HepG2 (cell line): ENCODE measurements around the gene B9D2. TPM values are rescaled to one million over a fixed set of nuclear protein-coding genes. Genes with fewer than 3 reads are reported as not detected.

Source experiments
- ARHGAP35 ChIP-seq: sonication (generic); formaldehyde crosslinking; IDR thresholded peaks from 2 replicates; pipeline ENCODE4 v1.9.0; 2022; ENCODE audit warnings: mild to moderate bottlenecking, inconsistent platforms, moderate library complexity, missing genetic modification reagents, borderline replicate concordance
- ARID2 ChIP-seq: sonication (generic); formaldehyde crosslinking; IDR thresholded peaks from 2 replicates; pipeline ENCODE4 v1.8.1; 2022; ENCODE audit warnings: mild to moderate bottlenecking, missing genetic modification reagents, borderline replicate concordance
- BCL3 ChIP-seq: sonication (generic); formaldehyde crosslinking; IDR thresholded peaks from 2 replicates; pipeline ENCODE4 v1.5.1; 2020; ENCODE audit warnings: mild to moderate bottlenecking, missing genetic modification reagents, moderate library complexity
- CBX5 ChIP-seq: sonication (generic); formaldehyde crosslinking; IDR thresholded peaks from 2 replicates; pipeline ENCODE4 v1.4.0; 2020; ENCODE audit warnings: missing genetic modification reagents, borderline replicate concordance
- CCAR2 ChIP-seq: fragments of 200-400 bp; formaldehyde crosslinking; optimal IDR thresholded peaks from 2 replicates; pipeline ENCODE3; 2018; ENCODE audit warnings: low read depth, mild to moderate bottlenecking, low read length, moderate library complexity
- CENPT ChIP-seq: sonication (generic); formaldehyde crosslinking; IDR thresholded peaks from 2 replicates; pipeline ENCODE4 v1.8.0; 2022; ENCODE audit warnings: low read depth, mild to moderate bottlenecking, moderate library complexity, missing genetic modification reagents
- KAT2B ChIP-seq: fragments of 150-350 bp; IDR thresholded peaks from 2 replicates; pipeline ENCODE4 v1.6.1; 2014; ENCODE audit warnings: low read depth, low read length, borderline replicate concordance
- KDM4B ChIP-seq: sonication (generic); formaldehyde crosslinking; IDR thresholded peaks from 2 replicates; pipeline ENCODE4 v1.4.0; 2020; ENCODE audit warnings: missing genetic modification reagents
- MXD3 ChIP-seq: IDR thresholded peaks from 2 replicates; pipeline ENCODE4 v1.6.1; 2016; ENCODE audit warnings: mild to moderate bottlenecking, missing biosample characterization, missing genetic modification reagents
- MYPOP ChIP-seq: sonication (generic); formaldehyde crosslinking; IDR thresholded peaks from 2 replicates; pipeline ENCODE4 v1.8.1; 2023; ENCODE audit warnings: mild to moderate bottlenecking, moderate library complexity, missing genetic modification reagents
- NFE2L2 ChIP-seq: fragments of 150-350 bp; IDR thresholded peaks from 2 replicates; pipeline ENCODE4 v1.6.1; 2014; ENCODE audit warnings: low read length
- PHF5A ChIP-seq: IDR thresholded peaks from one replicate; pipeline ENCODE4 v1.6.1; 2018; ENCODE audit warnings: low read depth, missing genetic modification reagents; ENCODE audit not compliant: unreplicated experiment
- PHF8 ChIP-seq: sonication (generic); formaldehyde crosslinking; IDR thresholded peaks from 2 replicates; pipeline ENCODE4 v1.5.0; 2020; ENCODE audit warnings: missing genetic modification reagents
- POLR2A ChIP-seq, 2 experiments: IDR thresholded peaks; 2 replicates each; pipeline ENCODE4 v1.6.1; 2011; ENCODE audit warnings: low read depth in 2 of 2, low read length in 2 of 2, mild to moderate bottlenecking in 1 of 2, moderate library complexity in 1 of 2; ENCODE audit not compliant: insufficient read depth in 1 of 2
- RARA ChIP-seq: IDR thresholded peaks from 2 replicates; pipeline ENCODE4 v1.6.1; 2016; ENCODE audit warnings: missing genetic modification reagents, missing compliant biosample characterization
- ZIK1 ChIP-seq: sonication (generic); formaldehyde crosslinking; IDR thresholded peaks from 2 replicates; pipeline ENCODE4 v1.5.0; 2020; ENCODE audit warnings: mild to moderate bottlenecking, low read depth, missing genetic modification reagents, borderline replicate concordance
- ZKSCAN5 ChIP-seq: sonication (generic); formaldehyde crosslinking; IDR thresholded peaks from 2 replicates; pipeline ENCODE4 v1.5.1; 2020; ENCODE audit warnings: mild to moderate bottlenecking, missing genetic modification reagents
- ZKSCAN8 ChIP-seq: IDR thresholded peaks from 2 replicates; pipeline ENCODE4 v1.6.1; 2016; ENCODE audit warnings: borderline replicate concordance, missing genetic modification reagents, missing compliant biosample characterization
- ZNF329 ChIP-seq: sonication (generic); formaldehyde crosslinking; IDR thresholded peaks from 2 replicates; pipeline ENCODE4 v1.9.0; 2021; ENCODE audit warnings: low read depth, mild to moderate bottlenecking, missing genetic modification reagents
- ZNF337 ChIP-seq: sonication (generic); formaldehyde crosslinking; IDR thresholded peaks from 2 replicates; pipeline ENCODE4 v1.5.1; 2020; ENCODE audit warnings: missing genetic modification reagents, low read depth, mild to moderate bottlenecking, borderline replicate concordance
- ZNF367 ChIP-seq: sonication (generic); formaldehyde crosslinking; IDR thresholded peaks from 2 replicates; pipeline ENCODE4 v1.4.0; 2020; ENCODE audit warnings: missing genetic modification reagents, borderline replicate concordance
- ZNF777 ChIP-seq: sonication (generic); formaldehyde crosslinking; IDR thresholded peaks from 2 replicates; pipeline ENCODE4 v1.4.0; 2020; ENCODE audit warnings: missing genetic modification reagents
- ZNF883 ChIP-seq: sonication (generic); formaldehyde crosslinking; IDR thresholded peaks from 2 replicates; pipeline ENCODE4 v1.5.1; 2020; ENCODE audit warnings: mild to moderate bottlenecking, missing genetic modification reagents; ENCODE audit errors: not compliant biosample characterization
- ZXDC ChIP-seq: sonication (generic); formaldehyde crosslinking; IDR thresholded peaks from 2 replicates; pipeline ENCODE4 v1.5.0; 2020; ENCODE audit warnings: mild to moderate bottlenecking, missing genetic modification reagents
- polyA plus RNA-seq, 8 experiments: library from polyadenylated mRNA; depleted of rRNA in 3 of 8; stranded (reverse) in 7 of 8; unstranded in 1 of 8; fragments of >200 nt; fragmentation: Illumina TruSeq in 4 of 8; extraction: Trizol in 4 of 8; gene quantifications; 2 replicates each; pipeline versions ENCODE4 v1.2.1 to v1.2.3, GENCODE V29; 2011 to 2016; ENCODE audit warnings: low read depth in 4 of 8, missing spikeins in 1 of 8, mixed read lengths in 1 of 8; ENCODE audit not compliant: insufficient read depth in 1 of 8
- total RNA-seq, 5 experiments: library from RNA; depleted of rRNA; stranded (reverse); fragments of >200 nt; fragmentation: Illumina TruSeq; extraction: Trizol; gene quantifications; 2 replicates each; pipeline ENCODE4 v1.2.3, GENCODE V29; 2016; ENCODE audit warnings: low read depth in 1 of 5

Gene B9D2
- total and polyA plus RNA-seq, 2 of the 13 experiments (the other 11 are each of a cell fraction or from before 2014, with no cell fraction given) = 3.1 to 4.4 TPM

GRCh38 chr19:41363753-41364523, at the start of gene B9D2 (continued):
- TF ChIP-seq BCL3 (CRISPR knock-in tag) = no peak
- TF ChIP-seq ZKSCAN5 (CRISPR knock-in tag) = no peak
- peak; percentile 65 to 91; a peak in 3 of 4 replicates for TF ChIP-seq POLR2A (IDR thresholded peaks at IDR 0.05; ENCODE audit: insufficient read depth in 1 of 2, low read depth in 2 of 2, low read length in 2 of 2)
- no peak for TF ChIP-seq ARID2 (CRISPR knock-in tag)
- no peak for TF ChIP-seq KAT2B
- TF ChIP-seq RARA (CRISPR knock-in tag) = 0 out of 2 replicates have a peak, but pooled peaks have one; percentile 5
- TF ChIP-seq ZNF337 (CRISPR knock-in tag) = 0 out of 2 replicates have a peak, but pooled peaks have one; percentile 51
- TF ChIP-seq PHF5A (CRISPR knock-in tag) = no peak
- no peak for TF ChIP-seq CCAR2
- TF ChIP-seq ZNF329 (CRISPR knock-in tag) = no peak
- TF ChIP-seq CENPT (CRISPR knock-in tag) = no peak
- no peak for TF ChIP-seq ZNF777
- TF ChIP-seq ZIK1 (CRISPR knock-in tag) = no peak
- TF ChIP-seq MYPOP = peak; percentile 45; the same call in 1 of the 2 replicates
- no peak for TF ChIP-seq ZNF883 (CRISPR knock-in tag)
- TF ChIP-seq MXD3 = no peak; the same call in 1 of the 2 replicates
- no peak for TF ChIP-seq ZXDC (CRISPR knock-in tag)
- TF ChIP-seq ZKSCAN8 (CRISPR knock-in tag) = no peak
- no peak for TF ChIP-seq KDM4B
- peak; percentile 76; the same call in 1 of the 2 replicates for TF ChIP-seq PHF8
- no peak for TF ChIP-seq NFE2L2
- no peak for TF ChIP-seq ARHGAP35 (CRISPR knock-in tag)
- TF ChIP-seq ZNF367 (CRISPR knock-in tag) = no peak
- TF ChIP-seq CBX5 (CRISPR knock-in tag) = no peak
